SU-DHL-6 (cell line): ENCODE measurements around the gene ERO1A.

ENCODE experiments used
- CTCF ChIP-seq: fragments of 200-600 bp; sonication (generic); IDR thresholded peaks from one replicate; pipeline ENCODE4 v1.5.1; 2017; ENCODE audit warnings: antibody characterized with exemption, mild to moderate bottlenecking, low read length, moderate library complexity; ENCODE audit not compliant: insufficient read depth, poor library complexity, severe bottlenecking
- EZH2phosphoT487 ChIP-seq: fragments of 200-600 bp; sonication (generic), shearing (Covaris generic); conservative IDR thresholded peaks from 2 replicates; pipeline ENCODE4 v1.6.1; 2018; ENCODE audit warnings: mild to moderate bottlenecking, antibody characterized with exemption, low read length, moderate library complexity, mixed read lengths

GRCh38 chr14:52723514-52724359 lies 28.4 kb upstream of the ERO1A start:
- TF ChIP-seq CTCF (no peak), EZH2phosphoT487 (no peak)
